C4-2B (cell line): ENCODE results near the gene CCNL2.

Experiments used
- CTCF ChIP-seq: fragments of 450-650 bp; conservative IDR thresholded peaks from 2 replicates; pipeline ENCODE4 v1.5.1; 2017; ENCODE audit warnings: mild to moderate bottlenecking
- ZFX ChIP-seq: fragments of 450-650 bp; IDR thresholded peaks from 2 replicates; pipeline ENCODE4 v1.6.1; 2017

GRCh38 chr1:1370771-1371300 lies 28.3 kb downstream of the CCNL2 start:
- no peak for TF ChIP-seq CTCF
- TF ChIP-seq ZFX: no peak
